ENCODE data around the gene METAP1D. TPM values are rescaled to one million over a fixed set of nuclear protein-coding genes. Genes with fewer than 3 reads are reported as not detected.

The METAP1D gene
- total and polyA plus RNA-seq, 9 donors: 7.0 to 14.3 (median 10.9) TPM

DNA sequence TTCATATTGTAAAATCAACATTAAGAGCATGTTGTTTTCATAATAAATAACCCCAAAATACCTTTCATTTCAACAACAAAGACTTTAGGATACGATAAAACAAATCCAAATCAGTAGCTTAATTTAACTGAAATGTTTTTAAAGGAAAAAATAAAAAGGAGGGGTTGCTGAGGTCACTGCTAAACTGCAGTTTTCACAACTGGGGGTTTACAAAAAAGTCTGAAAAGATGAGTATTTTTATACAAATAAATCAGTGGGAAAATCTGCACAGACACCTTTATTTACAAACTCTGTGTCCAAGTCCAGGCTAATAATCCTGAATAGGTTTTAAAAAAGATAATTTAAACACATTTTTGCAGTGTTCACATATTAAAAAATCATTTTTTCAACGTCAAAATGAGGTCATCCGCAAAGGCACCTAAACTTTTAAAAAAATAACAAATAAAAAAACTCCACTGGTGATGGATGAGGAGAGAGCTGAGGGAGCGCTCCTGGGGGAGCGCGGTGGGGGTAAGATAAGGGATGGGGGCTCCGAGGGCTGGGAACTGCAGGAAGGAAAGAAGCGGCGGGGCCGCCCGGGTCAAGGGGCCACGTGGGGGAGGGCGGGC is 99.8 kb downstream of the METAP1D start:
- no peak for TF ChIP-seq POLR2A (IDR thresholded peaks at IDR 0.05)
- TF ChIP-seq EP300 (IDR thresholded peaks at IDR 0.05): no peak
- TF ChIP-seq, protein P1, sequence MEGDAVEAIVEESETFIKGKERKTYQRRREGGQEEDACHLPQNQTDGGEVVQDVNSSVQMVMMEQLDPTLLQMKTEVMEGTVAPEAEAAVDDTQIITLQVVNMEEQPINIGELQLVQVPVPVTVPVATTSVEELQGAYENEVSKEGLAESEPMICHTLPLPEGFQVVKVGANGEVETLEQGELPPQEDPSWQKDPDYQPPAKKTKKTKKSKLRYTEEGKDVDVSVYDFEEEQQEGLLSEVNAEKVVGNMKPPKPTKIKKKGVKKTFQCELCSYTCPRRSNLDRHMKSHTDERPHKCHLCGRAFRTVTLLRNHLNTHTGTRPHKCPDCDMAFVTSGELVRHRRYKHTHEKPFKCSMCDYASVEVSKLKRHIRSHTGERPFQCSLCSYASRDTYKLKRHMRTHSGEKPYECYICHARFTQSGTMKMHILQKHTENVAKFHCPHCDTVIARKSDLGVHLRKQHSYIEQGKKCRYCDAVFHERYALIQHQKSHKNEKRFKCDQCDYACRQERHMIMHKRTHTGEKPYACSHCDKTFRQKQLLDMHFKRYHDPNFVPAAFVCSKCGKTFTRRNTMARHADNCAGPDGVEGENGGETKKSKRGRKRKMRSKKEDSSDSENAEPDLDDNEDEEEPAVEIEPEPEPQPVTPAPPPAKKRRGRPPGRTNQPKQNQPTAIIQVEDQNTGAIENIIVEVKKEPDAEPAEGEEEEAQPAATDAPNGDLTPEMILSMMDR (IDR thresholded peaks at IDR 0.05): no peak
- WGBS, 3 donors: 4 to 6% (median 5%) methylated on average over 13 of the region's 13 CpGs
- Histone ChIP-seq H3K4me3 (no peak overlapping the region), H3K36me3 (no peaks in the 10 kb centered on the region), H3K9me3 (no peaks in the 10 kb centered on the region), H3K27ac (no peak overlapping the region), H3K4me1 (ENCODE audit: insufficient read depth) (peaks cover 24% of the 10 kb centered on the region), H3K27me3 (peaks cover 15% of the 10 kb centered on the region)
- intact Hi-C loops (cut with DNase I): loop anchor here (5.0 to 10.0 kb wide), 5 partner anchors 287 to 525 kb away; no protein-coding TSS in a partner anchor
- no peak for DNase-seq

DNA sequence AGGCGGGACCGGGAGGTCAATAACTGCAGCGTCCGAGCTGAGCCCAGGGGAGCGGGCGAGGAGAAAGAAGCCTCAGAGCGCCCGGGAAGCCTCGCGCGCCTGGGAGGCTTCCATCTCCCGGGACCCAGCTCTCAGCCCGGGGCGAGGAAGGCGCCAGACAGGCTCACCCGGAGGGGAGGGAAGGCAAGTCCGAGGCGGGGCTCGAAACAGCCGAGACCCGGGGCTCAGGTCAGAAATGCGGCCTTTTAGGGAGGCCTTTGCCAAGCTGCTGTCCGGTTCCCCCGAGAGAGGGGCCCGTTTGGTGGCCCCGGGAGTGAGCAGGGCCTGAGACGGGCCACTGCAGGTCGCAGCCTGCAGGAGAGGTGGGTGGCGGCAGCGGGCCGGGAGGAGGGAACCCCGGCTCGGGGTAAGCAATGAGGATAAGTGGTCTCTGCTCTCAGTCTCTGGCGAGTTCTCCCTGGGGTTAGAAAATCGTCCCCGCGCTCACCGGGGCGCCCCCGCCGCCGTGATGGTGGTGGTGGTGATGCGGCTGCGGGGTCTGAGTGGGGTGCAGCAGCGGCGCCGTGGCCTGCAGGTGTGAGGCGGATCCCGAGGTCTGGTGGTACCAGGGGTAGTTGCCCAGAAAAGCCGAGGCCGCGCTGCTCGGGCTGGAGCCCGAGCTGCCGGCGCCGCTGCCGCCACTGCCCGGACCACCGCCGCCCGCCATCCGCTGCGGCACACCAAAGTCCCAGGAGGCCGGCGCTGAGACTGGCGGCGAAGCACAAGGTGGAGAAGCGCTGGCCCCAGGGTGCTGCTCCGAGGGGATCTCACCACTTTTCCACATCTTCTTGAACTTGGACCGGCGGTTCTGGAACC is 100.6 kb downstream of the METAP1D start:
- intact Hi-C loops (cut with DNase I): loop anchor here (5.0 to 10.0 kb wide), 4 partner anchors 288 to 526 kb away; no protein-coding TSS in a partner anchor
- no peaks in the 10 kb centered on the region for H3K9me3 ChIP-seq
- H3K4me1 ChIP-seq (ENCODE audit: insufficient read depth): peaks cover 22% of the 10 kb centered on the region
- H3K27ac ChIP-seq: no peak overlapping the region
- peak in 1 of 5 donors; percentile 20 for DNase-seq
- no peak overlapping the region for H3K4me3 ChIP-seq
- 8 to 11% (median 10%) methylated on average over 65 to 72 of the region's 72 CpGs for WGBS, 3 donors
- TF ChIP-seq, protein P1 (IDR thresholded peaks at IDR 0.05): no peak
- H3K36me3 ChIP-seq: no peaks in the 10 kb centered on the region
- H3K27me3 ChIP-seq: peaks cover 15% of the 10 kb centered on the region

DNA sequence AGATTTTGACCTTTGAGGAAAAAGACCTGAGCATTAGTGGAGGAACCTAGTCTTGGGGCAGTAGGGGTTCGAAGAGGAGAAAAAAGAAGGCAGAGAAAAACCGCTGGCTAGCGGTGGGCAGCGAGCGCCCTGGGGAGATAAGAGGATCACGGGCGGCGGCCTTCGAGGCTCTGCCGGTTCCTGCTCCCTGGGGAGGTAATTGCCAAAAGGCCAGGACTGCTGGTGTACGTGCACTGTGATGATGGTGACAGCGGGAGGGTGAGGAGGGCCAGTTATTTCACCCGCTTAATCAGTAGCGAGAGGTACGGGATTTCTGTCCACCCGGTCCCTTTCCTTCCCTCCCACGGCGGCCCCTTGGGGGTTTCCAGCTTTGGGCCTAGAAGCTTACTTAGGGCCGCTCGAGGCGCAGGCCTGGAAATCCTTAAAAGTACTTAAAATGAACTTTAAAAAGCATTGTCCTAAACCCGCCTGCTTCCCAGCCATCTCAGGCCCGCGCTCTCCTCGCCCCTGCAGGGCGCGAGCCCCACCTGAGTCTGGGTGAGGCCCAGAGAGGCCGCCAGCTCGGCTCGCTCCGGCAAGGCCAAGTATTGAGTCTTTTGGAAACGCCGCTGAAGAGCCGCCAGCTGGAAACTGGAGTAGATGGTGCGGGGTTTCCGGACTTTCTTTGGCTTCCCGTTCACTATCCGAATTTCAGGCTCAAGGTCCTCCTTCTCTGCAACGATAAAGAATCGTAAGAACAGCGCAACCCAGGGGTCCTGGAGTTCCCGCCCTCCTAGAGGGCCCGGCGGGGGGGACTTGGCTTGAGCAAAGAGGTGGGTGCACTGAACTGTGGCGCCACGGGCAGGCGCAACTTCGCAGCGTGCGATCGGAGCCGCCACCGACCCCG is 101.4 kb downstream of the METAP1D start:
- H3K27me3 ChIP-seq: peaks cover 19% of the 10 kb centered on the region
- no peaks in the 10 kb centered on the region for H3K36me3 ChIP-seq
- no peak overlapping the region for H3K4me3 ChIP-seq
- intact Hi-C loops (cut with DNase I): loop anchor here (5.0 to 10.0 kb wide), 4 partner anchors 289 to 526 kb away; no protein-coding TSS in a partner anchor
- H3K27ac ChIP-seq: no peak overlapping the region
- peaks cover 19% of the 10 kb centered on the region for H3K4me1 ChIP-seq (ENCODE audit: insufficient read depth)
- TF ChIP-seq, protein P1 (IDR thresholded peaks at IDR 0.05): no peak
- TF ChIP-seq POLR2A (IDR thresholded peaks at IDR 0.05) (no peak), EP300 (IDR thresholded peaks at IDR 0.05) (no peak)
- DNase-seq: peak in 2 of 5 donors; percentile 27 to 52
- H3K9me3 ChIP-seq: no peaks in the 10 kb centered on the region
- 10 to 19% (median 13%) methylated on average over 54 of the region's 54 CpGs for WGBS, 3 donors

DNA sequence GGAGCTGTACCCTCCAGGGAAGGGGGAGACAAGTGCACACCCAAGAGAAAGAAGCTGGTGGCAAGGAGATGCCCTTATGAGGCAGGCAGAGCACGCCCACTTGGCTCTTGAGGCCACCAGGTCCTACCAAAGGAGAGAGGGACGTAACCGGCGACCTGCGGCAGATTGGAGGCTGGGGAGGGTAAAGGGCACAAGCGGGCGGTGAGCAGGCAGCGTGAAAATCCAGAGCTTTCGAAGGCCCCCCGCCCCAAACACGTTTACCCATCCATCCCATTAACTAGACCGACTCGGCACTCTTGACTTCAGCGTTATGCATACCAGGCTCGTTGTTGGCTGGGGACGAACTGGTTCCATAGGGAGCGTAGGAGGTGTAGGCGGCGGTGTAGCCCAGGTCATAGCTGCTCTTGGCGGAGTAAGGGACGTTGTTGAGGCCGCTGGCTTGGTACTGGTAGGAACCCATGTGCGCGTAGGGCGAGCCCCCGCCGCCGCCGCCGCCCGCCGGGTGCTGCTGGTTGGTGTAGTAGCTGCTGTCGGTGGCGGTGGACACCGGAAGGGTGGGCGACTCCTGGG is 102.2 kb downstream of the METAP1D start:
- intact Hi-C loops (cut with DNase I): loop anchor here (2.0 to 10.0 kb wide), 5 partner anchors 289 to 527 kb away; no protein-coding TSS in a partner anchor

More for the DNA sequence above, 102.2 kb downstream of the METAP1D start:
- Histone ChIP-seq H3K4me3 (peak overlapping the region; percentile 40), H3K9me3 (no peaks in the 10 kb centered on the region), H3K27me3 (peaks cover 20% of the 10 kb centered on the region), H3K4me1 (ENCODE audit: insufficient read depth) (peaks cover 15% of the 10 kb centered on the region), H3K27ac (no peak overlapping the region), H3K36me3 (no peaks in the 10 kb centered on the region)
- WGBS, 3 donors: 2 to 5% (median 3%) methylated on average over 35 to 36 of the region's 36 CpGs
- peak in 2 of 5 donors; percentile 24 to 46 for DNase-seq
- no peak for TF ChIP-seq POLR2A (IDR thresholded peaks at IDR 0.05)
- no peak for TF ChIP-seq EP300 (IDR thresholded peaks at IDR 0.05)
- TF ChIP-seq, protein P1 (IDR thresholded peaks at IDR 0.05): no peak
